Adipose tissue (tissue), 3 donors: ENCODE data around the gene SCP2. TPM values are rescaled to one million over a fixed set of nuclear protein-coding genes. Genes with fewer than 3 reads are reported as not detected.

Source experiments
- H3K27ac ChIP-seq: one replicate; pipeline ENCODE4 v1.5.1; 2013; ENCODE audit warnings: low read depth, low read length
- WGBS, 3 donors: extraction: QIAGEN DNeasy Blood & Tissue Kit; methylation state at CpG; one replicate each; pipeline ENCODE4 v1.1.7; 2013; 5-methylcytosine and 5-hydroxymethylcytosine counted together
- polyA plus RNA-seq, 3 donors: library from polyadenylated mRNA; stranded (reverse); fragments of 200-250 nt; gene quantifications; one replicate each; pipeline ENCODE4 v1.2.3, GENCODE V29; 2013
- donor health status: healthy with polysubstance abuse.
- donor health status: Bipolar disorder and iron deficiency.
- donor health status: healthy.

The SCP2 gene
- polyA plus RNA-seq, 3 donors: 58.3 to 343 (median 128) TPM

DNA sequence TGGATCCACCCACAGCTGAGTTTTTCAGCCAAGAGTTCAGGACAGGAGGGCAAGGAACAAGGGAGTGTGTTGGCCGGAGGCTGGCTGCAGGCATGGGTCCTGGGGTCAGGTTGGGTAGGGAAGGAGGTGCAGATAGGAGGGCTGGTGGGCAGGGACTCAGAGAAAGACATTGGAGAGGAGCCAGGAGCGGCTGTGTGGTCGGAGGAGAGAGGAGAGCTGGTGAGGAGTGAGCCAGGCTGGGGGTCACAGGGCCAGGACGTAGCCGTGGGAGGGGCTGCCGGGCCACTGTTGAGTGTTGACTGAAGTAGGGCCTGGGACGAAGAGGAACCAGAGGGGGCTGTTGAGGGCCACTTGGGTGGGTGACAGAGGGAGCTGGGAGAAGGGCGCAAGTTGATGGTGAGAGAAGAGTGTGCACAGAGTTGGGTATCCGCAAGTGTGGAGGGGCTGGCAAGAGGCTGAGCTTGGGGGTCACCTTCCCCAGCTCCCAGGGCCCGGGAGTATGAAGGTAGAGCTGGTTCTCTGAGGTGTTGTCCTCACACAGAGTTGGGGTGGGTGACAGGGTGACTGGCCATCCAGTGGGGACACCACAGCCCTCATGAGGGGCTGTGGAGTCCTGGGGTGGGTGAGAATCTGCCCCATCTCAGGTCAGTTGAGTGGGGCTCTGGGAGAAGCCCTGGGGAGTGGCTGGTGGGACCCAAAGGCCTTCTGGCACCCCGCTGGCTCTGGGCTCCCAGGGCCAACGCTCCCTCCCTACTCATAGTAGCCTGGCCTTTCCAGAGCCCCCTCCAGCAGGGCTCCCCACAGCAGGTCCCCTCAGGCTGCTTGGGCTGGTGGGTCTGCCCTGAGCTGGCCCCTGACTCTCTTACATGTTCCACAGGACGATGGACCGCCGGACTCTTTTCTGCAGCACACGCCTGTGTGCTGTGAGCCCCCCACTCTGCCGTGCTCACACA is 156.8 kb downstream of the SCP2 start:
- 76 to 84% (median 78%) methylated on average over 17 of the region's 17 CpGs for WGBS, 3 donors
- H3K27ac ChIP-seq: no peak overlapping the region

GRCh38 chr1:53084589-53084971 is 157.5 kb downstream of the SCP2 start:
- 82 to 89% (median 87%) methylated on average over 8 of the region's 8 CpGs for WGBS, 3 donors
- no peak overlapping the region for H3K27ac ChIP-seq

GRCh38 chr1:53085405-53085804 is 158.3 kb downstream of the SCP2 start:
- WGBS, 3 donors: 89 to 95% (median 92%) methylated on average over 8 of the region's 8 CpGs
- no peak overlapping the region for H3K27ac ChIP-seq

DNA sequence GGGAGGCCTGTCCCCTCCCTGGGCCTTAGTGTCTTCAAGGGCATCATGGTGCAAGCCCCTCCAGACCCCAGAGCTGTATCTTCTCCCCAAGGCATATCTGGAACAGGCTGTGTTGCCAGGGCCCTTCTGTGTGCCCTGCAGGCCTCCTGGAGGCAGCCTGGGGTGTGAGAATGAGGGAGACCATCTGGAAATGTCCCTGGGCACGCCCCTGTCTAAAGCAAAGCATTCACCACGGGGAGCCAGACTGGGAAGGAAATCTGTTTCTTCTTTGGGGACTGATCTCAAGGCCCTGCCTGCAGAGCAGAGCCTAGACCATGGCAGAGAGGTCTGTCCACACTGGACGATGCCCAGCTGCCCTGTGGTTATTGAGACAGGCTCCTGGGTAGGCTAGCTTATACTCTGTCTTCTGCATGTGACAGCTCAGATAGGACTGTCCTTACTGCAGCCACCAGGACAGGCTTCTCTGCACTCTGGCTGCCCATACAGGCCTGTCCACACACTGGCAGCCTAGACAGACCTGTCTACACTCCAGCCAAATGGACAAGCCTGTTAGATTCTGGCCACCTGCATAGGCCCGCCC is 159.5 kb downstream of the SCP2 start:
- 77 to 85% (median 81%) methylated on average over 4 of the region's 4 CpGs for WGBS, 3 donors
- no peak overlapping the region for H3K27ac ChIP-seq

DNA sequence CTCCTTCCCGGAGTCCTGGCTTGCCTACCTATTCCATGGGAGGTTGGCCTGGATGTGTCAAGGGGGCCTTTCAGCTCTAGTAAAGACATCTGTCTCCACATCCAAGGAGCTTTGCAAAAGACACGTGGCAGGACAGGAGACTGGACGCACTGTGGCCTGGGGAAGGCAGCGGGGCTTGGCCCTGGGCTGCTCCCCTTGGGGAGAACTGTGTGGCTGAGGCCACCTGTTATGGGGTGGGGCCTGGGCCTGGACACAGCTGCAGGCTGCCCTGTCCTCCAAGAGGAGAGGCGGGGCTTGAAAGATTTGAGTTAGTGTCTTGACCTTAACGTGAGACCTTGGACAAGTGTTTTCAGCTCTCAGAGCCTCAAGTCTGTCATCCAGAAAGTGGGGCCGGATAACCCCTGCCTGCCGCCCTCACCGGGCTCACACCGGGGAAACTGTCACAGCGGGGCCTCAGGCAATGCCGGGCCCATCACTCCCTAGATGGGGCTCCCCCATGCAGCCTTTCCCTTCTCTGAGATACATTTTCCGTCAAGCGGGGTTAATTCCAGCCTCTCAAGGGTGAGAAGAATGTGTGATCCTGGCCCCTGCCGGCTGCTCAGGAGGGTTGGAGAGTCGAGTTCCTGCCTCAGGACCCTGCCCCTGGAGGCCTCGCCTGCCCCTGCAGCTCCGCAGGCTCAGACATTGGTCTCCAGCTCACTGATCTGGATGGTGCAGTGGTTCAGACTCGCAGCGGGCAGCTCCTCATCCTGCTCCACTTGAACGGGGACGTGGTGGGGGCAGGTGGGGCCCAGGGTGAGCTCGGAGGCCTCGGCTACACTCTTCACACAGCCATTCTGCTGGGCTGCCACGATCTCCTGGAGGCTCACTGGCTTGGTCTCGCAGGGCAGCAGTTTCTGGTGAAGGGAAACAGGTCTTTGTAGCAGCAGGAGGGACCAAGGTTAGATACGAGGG is 160.5 kb downstream of the SCP2 start:
- H3K27ac ChIP-seq: no peak overlapping the region
- 81 to 91% (median 89%) methylated on average over 27 of the region's 27 CpGs for WGBS, 3 donors

DNA sequence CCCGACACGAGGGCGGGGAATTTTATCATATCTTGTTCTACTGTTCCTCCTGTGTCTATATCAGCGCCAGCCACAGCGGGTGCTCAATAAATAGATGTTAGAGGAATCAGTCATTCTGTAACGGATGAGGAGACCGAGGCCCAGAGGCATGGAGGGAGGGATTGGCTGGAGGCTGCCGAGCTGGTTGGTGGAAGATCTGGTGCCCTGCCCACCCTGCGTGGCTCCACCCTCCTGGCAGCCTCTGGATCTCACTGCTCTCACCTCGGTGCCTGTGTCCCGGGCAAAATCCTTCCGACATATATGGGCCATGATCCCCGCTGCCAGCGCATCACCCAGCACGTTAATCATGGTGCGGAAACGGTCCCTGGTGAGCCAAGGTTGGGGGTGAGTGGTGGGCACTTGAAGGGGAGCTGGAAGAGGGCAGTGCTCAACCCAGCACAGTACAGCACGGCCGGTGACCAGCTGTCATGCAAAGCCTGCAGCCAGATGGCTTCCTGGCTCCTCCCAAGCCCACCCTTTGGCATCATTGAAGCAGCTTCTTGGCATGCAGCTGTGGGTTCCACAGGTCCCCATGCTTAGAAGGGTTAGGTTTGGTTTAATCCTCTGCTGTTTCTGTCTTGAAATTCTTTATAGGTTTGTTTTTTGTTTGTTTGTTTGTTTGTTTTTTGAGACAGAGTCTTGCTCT is 161.7 kb downstream of the SCP2 start:
- H3K27ac ChIP-seq: no peak overlapping the region
- WGBS, 3 donors: 88 to 93% (median 89%) methylated on average over 19 of the region's 19 CpGs

- WGBS, 3 donors: 79 to 90% (median 84%) methylated on average over 11 of the region's 11 CpGs
- no peak overlapping the region for H3K27ac ChIP-seq
Measured at GRCh38 chr1:53089478-53090226, 162.6 kb downstream of the SCP2 start.

DNA sequence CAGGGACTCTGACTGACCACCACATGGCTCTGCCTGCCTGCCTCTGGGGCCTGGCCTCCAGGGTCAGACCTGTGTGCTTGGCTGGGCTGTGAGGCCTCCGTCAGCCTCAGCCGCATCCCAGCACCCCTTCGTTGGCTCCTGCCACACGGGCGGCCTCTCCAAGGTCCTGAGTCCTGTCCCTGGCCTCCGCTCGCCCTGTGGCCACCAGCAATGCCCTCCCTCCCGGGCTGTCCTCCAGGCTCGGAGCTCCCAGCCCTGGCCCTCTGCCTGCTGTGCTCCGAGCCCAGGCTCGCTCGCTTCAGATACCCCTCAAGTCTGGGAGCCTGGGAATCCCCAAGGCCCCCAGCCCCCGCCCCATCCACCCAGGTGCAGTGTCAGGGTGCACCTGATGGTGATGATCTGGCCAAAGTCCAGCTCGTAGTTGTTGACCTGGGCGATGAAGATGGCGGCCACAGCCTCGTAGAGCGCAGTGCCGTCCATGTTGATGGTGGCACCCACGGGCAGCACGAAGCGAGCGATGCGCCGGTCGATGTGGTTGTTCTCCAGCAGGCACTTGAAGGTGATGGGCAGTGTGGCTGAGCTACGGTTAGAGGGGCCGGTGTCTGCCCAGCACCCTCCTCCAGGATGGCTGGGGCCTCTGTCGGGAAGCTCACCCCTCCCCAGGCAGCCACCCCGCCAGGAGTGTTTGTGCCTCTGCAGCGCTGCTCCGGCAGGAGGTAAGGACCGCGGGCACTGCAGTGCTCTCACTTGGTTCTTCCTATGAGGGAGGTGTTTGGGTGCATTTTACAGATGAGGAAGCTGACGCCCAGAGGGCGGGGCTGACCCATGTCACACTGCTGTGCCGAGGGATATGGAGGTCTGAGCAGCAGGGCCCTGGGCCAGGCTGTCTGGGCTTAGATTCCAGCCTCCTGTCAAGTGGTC is 163.4 kb downstream of the SCP2 start:
- 76 to 89% (median 82%) methylated on average over 36 to 37 of the region's 37 CpGs for WGBS, 3 donors
- no peak overlapping the region for H3K27ac ChIP-seq

DNA sequence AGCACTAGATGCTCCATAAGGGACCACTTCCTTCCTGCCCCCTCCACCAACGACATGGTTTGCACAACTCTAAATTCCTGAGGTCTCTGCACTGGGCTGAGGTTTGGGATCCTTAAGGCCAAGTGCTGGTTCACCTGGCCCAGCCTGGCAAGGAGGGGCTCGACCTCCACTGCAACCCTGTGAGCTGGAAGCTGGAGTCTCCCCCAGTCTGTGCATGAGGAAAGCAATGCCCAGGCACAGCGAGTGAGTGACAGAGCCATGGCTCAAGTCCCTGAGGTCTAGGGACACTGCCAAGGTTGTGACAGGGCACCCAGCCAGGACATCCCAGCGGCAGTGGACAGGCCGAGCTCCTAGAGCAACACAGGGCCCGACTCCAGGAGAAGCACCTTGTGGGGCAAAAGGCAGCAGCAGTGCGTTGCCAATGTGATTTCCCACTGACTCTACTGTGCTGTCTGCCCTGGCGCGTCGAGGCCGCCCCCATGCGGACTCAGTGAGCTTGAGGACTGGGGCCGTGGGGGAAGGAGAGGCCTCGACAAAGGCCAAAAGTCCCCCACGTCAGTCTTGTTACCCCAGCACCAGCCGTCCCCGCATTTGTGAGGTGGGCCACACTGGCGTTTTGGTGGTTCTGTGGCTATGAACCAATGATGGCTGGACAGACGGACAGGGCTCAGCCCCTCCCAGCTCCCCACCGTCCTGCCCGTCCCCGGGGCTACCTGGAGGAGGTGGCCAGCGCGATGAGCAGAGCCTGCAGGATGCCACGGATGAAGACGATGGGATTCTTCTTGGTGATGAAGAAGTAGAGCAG is 165.0 kb downstream of the SCP2 start:
- H3K27ac ChIP-seq: no peak overlapping the region
- WGBS, 3 donors: 73 to 85% (median 83%) methylated on average over 26 of the region's 26 CpGs

DNA sequence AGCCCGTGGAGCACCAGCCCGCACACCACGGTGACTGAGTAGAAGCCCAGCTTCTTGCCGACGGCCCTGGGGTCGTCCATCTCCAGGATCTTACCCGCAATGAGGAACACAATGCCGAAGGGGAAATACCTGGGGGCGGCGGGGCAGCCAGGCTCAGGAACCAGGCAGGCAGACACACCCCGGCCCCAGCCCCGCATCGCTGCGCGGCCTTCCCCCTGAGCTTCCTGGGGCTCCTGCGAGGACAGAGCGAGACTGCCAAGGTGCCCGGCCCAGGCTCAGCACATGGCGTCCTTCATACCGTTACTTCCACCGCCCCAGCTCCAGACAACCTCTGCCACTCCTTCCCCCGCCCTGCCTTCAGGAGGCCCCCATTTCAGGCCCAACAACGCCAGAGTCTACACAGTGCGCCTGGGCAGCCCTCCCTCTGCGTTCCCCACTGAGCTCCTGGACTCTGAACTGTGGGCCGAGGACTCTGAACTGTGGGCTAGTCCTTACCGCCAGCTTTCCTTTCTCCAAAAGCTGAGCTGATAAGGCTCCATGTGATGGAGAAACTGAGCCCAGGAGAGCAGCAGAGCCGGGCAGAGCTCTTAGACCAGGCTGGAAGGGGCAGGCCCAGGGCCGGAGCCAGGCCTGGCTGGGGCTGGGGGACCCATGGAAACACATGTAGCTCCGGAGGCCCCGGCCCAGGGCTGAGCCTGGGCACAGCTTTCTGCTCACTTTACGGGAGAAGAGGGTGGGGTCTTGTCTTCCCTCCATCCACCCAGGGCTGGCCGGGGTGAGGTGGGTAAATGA is 165.8 kb downstream of the SCP2 start:
- WGBS, 3 donors: 85 to 89% (median 87%) methylated on average over 33 of the region's 33 CpGs

DNA sequence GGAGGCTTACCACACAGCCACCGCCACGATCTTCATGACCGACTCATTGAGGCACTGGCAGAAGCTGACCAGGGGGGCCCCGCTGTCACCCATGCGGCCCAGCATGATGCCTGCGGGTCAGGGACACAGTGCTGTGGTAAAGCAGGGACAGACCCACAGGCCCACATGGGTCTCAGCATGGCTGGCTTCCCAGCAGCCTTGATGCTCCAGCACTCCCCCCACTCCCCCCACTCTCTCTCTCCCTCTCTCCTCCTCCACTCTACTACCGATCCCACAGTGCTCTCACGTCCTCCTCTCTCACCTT is 166.3 kb downstream of the SCP2 start:
- no peak overlapping the region for H3K27ac ChIP-seq
- WGBS, 3 donors: 93 to 99% (median 98%) methylated on average over 8 of the region's 8 CpGs

More for the DNA sequence above, 165.8 kb downstream of the SCP2 start:
- H3K27ac ChIP-seq: no peak overlapping the region

- H3K27ac ChIP-seq: no peak overlapping the region
- WGBS, 3 donors: 86 to 89% (median 88%) methylated on average over 20 of the region's 20 CpGs
Measured at GRCh38 chr1:53093778-53094532, 166.9 kb downstream of the SCP2 start.

- no peak overlapping the region for H3K27ac ChIP-seq
- WGBS, 3 donors: 40 to 83% (median 52%) methylated on average over 11 to 13 of the region's 13 CpGs
Measured at GRCh38 chr1:53094533-53094919, 167.4 kb downstream of the SCP2 start.
